ENCODE results near the gene MDP1.

Gene MDP1

GRCh38 chr14:24195186-24196070 is 20.4 kb downstream of the MDP1 start, which contains the start of gene TM9SF1:
Gene TM9SF1 (minus strand): TSS chr14:24195441. CDS start chr14:24195019, 422 bp downstream.
- TF ChIP-seq PATZ1 (CRISPR knock-in tag; IDR thresholded peaks at IDR 0.05; ENCODE audit: borderline replicate concordance), result no peak
- no peak for TF ChIP-seq SNAI2 (CRISPR knock-in tag; IDR thresholded peaks at IDR 0.05)
- no peak for TF ChIP-seq ZNF8 (CRISPR knock-in tag; IDR thresholded peaks at IDR 0.05)
- peak; percentile 58; the same call in 1 of the 2 replicates for TF ChIP-seq TSHZ2 (CRISPR knock-in tag; IDR thresholded peaks at IDR 0.05)
- no peak for TF ChIP-seq OSR1 (CRISPR knock-in tag; IDR thresholded peaks at IDR 0.05)
- TF ChIP-seq CSDC2 (CRISPR knock-in tag; IDR thresholded peaks at IDR 0.05), result 0 out of 2 replicates have a peak, but pooled peaks have one; percentile 60
- ATAC-seq, result peak; percentile 96

GRCh38 chr14:24194873-24195185 is 21.0 kb downstream of the MDP1 start:
- no peak; the same call in 2 of the 3 replicates for ATAC-seq
- no peak for TF ChIP-seq TCF4 (CRISPR knock-in tag; IDR thresholded peaks at IDR 0.05; ENCODE audit: borderline replicate concordance)
- TF ChIP-seq ZNF70 (CRISPR knock-in tag; IDR thresholded peaks at IDR 0.05), result no peak
- no peak for TF ChIP-seq ESRRG (CRISPR knock-in tag; IDR thresholded peaks at IDR 0.05)
- TF ChIP-seq RARB (CRISPR knock-in tag; IDR thresholded peaks at IDR 0.05), result no peak

- TF ChIP-seq PATZ1 (CRISPR knock-in tag; IDR thresholded peaks at IDR 0.05; ENCODE audit: borderline replicate concordance) (no peak), TOX (CRISPR knock-in tag; IDR thresholded peaks at IDR 0.05; ENCODE audit: borderline replicate concordance) (no peak), ESRRG (CRISPR knock-in tag; IDR thresholded peaks at IDR 0.05) (no peak), ZFP30 (CRISPR knock-in tag; IDR thresholded peaks at IDR 0.05) (no peak), ZNF565 (CRISPR knock-in tag; conservative IDR thresholded peaks at IDR 0.05; ENCODE audit: low read depth) (no peak), TSHZ2 (CRISPR knock-in tag; IDR thresholded peaks at IDR 0.05) (no peak), POU6F1 (CRISPR knock-in tag; IDR thresholded peaks at IDR 0.05; ENCODE audit: borderline replicate concordance, low read depth) (no peak), RARB (CRISPR knock-in tag; IDR thresholded peaks at IDR 0.05) (no peak), BACH2 (CRISPR knock-in tag; IDR thresholded peaks at IDR 0.05; ENCODE audit: borderline replicate concordance) (no peak), SNAI2 (CRISPR knock-in tag; IDR thresholded peaks at IDR 0.05) (no peak), CSDC2 (CRISPR knock-in tag; IDR thresholded peaks at IDR 0.05) (no peak), GLIS3 (CRISPR knock-in tag; IDR thresholded peaks at IDR 0.05) (no peak), ISL1 (CRISPR knock-in tag; IDR thresholded peaks at IDR 0.05) (no peak), TCF4 (CRISPR knock-in tag; IDR thresholded peaks at IDR 0.05; ENCODE audit: borderline replicate concordance) (no peak)
- ATAC-seq, result no peak
Observed at GRCh38 chr14:24194186-24194872, 21.5 kb downstream of the MDP1 start.

Measured in SK-N-SH treated with all-trans-retinoic acid at 6 μM for 48 hours (cell line).